ENCODE data around the gene OASL.
"Not testable (repeated sequence)": the region's sequence is repeated elsewhere in the genome, so short reads cannot be mapped to it uniquely, and the experiment has no call there.

The OASL gene

DNA sequence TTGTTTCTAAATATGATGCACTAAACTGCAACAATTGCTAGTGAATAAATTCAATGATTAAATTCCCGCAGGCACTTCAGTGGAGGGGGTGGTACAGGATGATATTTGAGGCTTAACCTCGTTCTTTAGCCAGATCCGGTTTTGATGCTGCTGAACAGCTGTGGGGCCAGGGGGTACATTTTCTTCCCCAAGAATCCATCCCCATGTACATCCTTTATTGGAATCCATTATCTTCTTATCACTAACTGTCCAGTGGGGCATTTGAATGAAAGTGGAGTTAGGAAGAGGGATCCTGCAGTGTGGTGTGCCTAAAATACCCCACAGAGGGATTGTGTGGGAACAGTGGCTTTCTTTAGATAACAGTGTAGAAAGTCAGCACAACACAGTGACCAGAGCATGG lies 45.2 kb upstream of the OASL start:
- TF ChIP-seq, protein P1, sequence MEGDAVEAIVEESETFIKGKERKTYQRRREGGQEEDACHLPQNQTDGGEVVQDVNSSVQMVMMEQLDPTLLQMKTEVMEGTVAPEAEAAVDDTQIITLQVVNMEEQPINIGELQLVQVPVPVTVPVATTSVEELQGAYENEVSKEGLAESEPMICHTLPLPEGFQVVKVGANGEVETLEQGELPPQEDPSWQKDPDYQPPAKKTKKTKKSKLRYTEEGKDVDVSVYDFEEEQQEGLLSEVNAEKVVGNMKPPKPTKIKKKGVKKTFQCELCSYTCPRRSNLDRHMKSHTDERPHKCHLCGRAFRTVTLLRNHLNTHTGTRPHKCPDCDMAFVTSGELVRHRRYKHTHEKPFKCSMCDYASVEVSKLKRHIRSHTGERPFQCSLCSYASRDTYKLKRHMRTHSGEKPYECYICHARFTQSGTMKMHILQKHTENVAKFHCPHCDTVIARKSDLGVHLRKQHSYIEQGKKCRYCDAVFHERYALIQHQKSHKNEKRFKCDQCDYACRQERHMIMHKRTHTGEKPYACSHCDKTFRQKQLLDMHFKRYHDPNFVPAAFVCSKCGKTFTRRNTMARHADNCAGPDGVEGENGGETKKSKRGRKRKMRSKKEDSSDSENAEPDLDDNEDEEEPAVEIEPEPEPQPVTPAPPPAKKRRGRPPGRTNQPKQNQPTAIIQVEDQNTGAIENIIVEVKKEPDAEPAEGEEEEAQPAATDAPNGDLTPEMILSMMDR (IDR thresholded peaks at IDR 0.05; ENCODE audit: extremely low read depth, insufficient read depth, missing control alignments), result no peak
- in situ Hi-C loops (cut with MboI; ENCODE audit: low pct_unique_long_range_greater_than_20kb, low sequenced_read_pairs, unreplicated experiment), result no loop called here
- DNase-seq (ENCODE audit: low spot score), result no peak

DNA sequence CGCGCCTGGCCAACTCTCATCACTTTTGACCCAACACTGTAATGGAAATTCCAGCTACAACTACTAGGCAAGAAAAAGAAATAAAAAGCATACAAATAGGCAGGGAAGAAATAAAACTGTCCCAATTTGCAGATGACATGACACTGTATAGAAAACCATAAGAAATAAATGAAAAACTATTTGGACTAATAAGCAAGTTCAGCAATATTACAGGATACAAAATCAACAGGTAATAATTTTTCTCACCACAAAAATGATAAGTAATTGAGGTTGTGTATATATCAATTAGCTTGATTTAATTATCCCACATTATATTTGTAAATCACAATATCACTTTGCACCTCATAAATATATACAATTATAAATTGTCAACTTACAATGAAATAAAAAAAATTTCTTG lies 41.9 kb upstream of the OASL start:
- in situ Hi-C loops (cut with MboI; ENCODE audit: low pct_unique_long_range_greater_than_20kb, low sequenced_read_pairs, unreplicated experiment), result no loop called here
- no peak for DNase-seq (ENCODE audit: low spot score)
- TF ChIP-seq, protein P1 (IDR thresholded peaks at IDR 0.05; ENCODE audit: extremely low read depth, insufficient read depth, missing control alignments), result no peak

DNA sequence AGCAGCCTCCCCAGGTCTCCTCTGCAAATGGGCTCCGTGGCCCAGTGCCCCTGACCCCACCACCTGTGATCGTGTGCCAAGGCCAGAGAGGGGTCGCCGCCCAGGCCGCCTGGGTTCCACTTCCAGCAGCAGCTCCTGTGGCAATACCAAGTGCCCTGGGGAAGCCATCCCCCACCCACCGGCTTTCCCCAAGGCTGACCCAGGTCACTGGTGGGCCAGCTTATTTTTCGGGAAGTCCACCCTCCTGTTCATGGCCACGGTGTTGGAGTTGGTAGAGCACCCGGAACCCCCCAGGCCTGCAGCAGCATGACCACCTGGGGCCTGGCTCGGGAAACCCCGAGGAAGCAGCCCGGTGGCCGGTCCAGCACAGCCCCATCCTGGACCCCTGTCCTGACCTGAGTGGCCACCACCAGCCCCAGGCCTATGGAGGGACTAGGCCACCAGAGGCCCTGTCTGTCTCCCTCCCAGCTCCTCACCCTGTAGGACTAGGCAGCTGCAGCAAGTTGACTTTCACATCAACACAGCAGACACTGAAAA lies 40.8 kb upstream of the OASL start:
- TF ChIP-seq, protein P1 (IDR thresholded peaks at IDR 0.05; ENCODE audit: extremely low read depth, insufficient read depth, missing control alignments), result no peak
- in situ Hi-C loops (cut with MboI; ENCODE audit: low pct_unique_long_range_greater_than_20kb, low sequenced_read_pairs, unreplicated experiment), result no loop called here

DNA sequence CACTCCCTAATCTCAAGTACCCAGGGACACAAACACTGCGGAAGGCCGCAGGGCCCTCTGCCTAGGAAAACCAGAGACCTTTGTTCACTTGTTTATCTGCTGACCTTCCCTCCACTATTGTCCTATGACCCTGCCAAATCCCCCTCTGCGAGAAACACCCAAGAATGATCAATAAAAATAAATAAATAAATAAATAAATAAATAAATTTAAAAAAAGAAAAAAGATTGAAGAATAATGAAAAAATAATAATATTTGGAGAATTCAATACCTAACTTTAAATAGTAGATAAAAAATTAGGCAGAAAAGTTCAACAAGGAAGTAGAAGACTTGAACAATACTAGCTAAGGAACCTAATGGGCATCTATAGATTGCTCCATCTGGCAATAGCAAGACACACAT lies 38.4 kb upstream of the OASL start:
- in situ Hi-C loops (cut with MboI; ENCODE audit: low pct_unique_long_range_greater_than_20kb, low sequenced_read_pairs, unreplicated experiment); DNase-seq (ENCODE audit: low spot score): not testable (repeated sequence)

More for the DNA sequence above, 40.8 kb upstream of the OASL start:
- DNase-seq (ENCODE audit: low spot score), result no peak

DNA sequence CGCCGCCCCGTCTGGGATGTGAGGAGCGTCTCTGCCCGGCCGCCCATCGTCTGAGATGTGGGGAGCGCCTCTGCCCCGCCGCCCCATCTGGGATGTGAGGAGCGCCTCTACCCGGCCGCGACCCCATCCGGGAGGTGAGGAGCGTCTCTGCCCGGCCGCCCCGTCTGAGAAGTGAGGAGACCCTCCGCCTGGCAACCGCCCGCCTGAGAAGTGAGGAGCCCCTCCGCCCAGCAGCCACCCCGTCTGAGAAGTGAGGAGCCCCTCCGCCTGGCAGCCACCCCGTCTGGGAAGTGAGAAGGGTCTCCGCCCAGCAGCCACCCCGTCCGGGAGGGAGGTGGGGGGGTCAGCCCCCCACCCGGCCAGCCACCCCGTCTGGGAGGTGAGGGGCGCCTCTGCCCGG lies 36.9 kb upstream of the OASL start:
- in situ Hi-C loops (cut with MboI; ENCODE audit: low pct_unique_long_range_greater_than_20kb, low sequenced_read_pairs, unreplicated experiment); DNase-seq (ENCODE audit: low spot score): not testable (repeated sequence)

DNA sequence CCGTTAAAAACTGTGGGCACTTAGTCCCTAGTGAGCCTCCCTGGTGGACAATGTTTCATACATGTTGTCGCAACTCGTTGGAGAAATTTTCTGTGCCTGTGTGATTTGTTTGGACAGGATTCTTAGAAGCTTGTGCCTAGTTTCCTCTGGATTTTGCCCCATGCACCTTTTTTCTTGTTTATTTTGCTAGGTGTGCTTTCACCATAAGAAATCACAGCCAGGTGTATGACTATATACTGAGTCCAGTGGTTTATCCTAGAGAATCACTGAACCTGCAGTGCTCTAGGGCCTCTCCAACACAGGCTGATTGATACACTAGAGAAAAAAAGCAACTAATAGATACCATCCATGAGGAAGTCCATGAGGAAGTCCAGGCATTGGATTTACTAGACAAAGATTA lies 33.1 kb upstream of the OASL start:
- no peak for DNase-seq (ENCODE audit: low spot score)
- TF ChIP-seq, protein P1 (IDR thresholded peaks at IDR 0.05; ENCODE audit: extremely low read depth, insufficient read depth, missing control alignments), result no peak
- in situ Hi-C loops (cut with MboI; ENCODE audit: low pct_unique_long_range_greater_than_20kb, low sequenced_read_pairs, unreplicated experiment), result loop anchor here (25.0 kb wide), 1 partner anchor 365 kb away; no protein-coding TSS in a partner anchor

DNA sequence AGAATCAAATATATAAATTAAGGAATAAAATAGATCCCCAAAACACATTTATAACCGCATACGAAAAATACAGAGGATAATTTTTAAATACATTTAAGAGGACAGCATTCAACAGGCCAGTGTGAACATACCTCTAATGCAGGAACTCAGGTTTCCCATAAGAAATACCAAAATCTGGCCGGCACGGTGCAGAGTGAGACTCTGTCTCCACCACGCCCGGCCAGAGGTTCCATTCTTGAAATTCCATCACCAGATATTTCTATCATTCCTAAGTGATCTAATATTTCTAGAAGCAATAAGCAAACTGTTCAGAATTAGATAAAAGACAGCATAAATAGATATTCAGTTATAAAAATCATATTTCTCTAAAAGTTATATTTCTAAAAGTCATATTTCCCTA lies 30.2 kb upstream of the OASL start:
- DNase-seq (ENCODE audit: low spot score), result no peak
- TF ChIP-seq, protein P1 (IDR thresholded peaks at IDR 0.05; ENCODE audit: extremely low read depth, insufficient read depth, missing control alignments), result no peak
- in situ Hi-C loops (cut with MboI; ENCODE audit: low pct_unique_long_range_greater_than_20kb, low sequenced_read_pairs, unreplicated experiment), result loop anchor here (25.0 kb wide), 1 partner anchor 368 kb away; no protein-coding TSS in a partner anchor

DNA sequence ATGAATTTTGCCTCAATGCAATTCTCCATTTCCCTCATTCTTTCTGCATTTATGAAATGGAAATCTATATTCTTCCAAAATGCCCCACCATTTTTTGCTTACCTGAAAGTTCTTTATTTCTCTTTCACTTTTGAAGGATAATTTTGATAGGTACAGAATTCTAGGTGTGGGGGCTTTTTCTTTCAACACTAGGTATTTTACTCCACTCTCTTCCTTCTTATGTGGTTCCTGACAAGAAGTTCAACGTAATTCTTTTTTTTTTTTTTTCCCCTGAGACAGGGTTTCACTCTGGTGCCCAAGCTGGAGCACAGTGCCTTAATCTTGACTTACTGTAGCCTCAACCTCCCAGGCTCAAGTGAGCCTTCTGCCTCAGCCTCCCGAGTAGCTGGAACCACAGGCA lies 26.3 kb upstream of the OASL start:
- in situ Hi-C loops (cut with MboI; ENCODE audit: low pct_unique_long_range_greater_than_20kb, low sequenced_read_pairs, unreplicated experiment), result loop anchor here (25.0 kb wide), 1 partner anchor 372 kb away; no protein-coding TSS in a partner anchor
- no peak for DNase-seq (ENCODE audit: low spot score)
- TF ChIP-seq, protein P1 (IDR thresholded peaks at IDR 0.05; ENCODE audit: extremely low read depth, insufficient read depth, missing control alignments), result no peak

DNA sequence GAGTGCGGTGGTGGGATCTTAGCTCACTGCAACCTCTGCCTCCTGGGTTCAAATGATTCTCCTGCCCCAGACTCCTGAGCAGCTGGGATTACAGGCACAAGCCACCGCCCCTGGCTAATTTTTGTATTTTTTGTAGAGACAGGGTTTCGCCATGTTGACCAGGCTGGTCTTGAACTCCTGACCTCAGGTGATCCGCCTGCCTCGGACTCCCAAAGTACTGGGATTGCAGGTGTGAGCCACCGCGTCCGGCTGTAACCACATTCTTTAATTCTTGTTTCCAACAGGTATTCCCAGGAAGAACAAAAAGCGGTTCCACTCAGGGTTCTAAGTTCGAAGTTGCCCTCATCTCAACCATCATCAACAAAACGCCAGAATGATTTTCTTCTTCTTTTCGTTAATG lies 25.5 kb upstream of the OASL start:
- in situ Hi-C loops (cut with MboI; ENCODE audit: low pct_unique_long_range_greater_than_20kb, low sequenced_read_pairs, unreplicated experiment), result loop anchor here (25.0 kb wide), 1 partner anchor 373 kb away; no protein-coding TSS in a partner anchor
- not testable (repeated sequence) for DNase-seq (ENCODE audit: low spot score)

Data from GM13977 (cell line).